ENCODE data around the gene SNAP23.
A peak's percentile ranks its signal among the peaks of the same experiment; 100 is the strongest.
"Not testable (repeated sequence)": the region's sequence is repeated elsewhere in the genome, so short reads cannot be mapped to it uniquely, and the experiment has no call there.

The SNAP23 gene

GRCh38 chr15:42549032-42549491, 53.6 kb downstream of the SNAP23 start:
- H3K27ac ChIP-seq, result peak overlapping the region; percentile 76
- H3K4me2 ChIP-seq (ENCODE audit: low read length), result peak overlapping the region; percentile 87
- H3K36me3 ChIP-seq (ENCODE audit: control insufficient read depth, insufficient read depth, low read length), result no peaks in the 10 kb centered on the region
- no peak overlapping the region for H3K9ac ChIP-seq
- TF ChIP-seq CTCF (IDR thresholded peaks at IDR 0.05), result no peak
- H3K9me3 ChIP-seq (ENCODE audit: control insufficient read depth, low read length), result no peaks in the 10 kb centered on the region
- peaks cover 2% of the 10 kb centered on the region for H3K4me1 ChIP-seq
- H2AFZ ChIP-seq, result peak overlapping the region; percentile 67
- H3K79me2 ChIP-seq, result peaks cover 3% of the 10 kb centered on the region
- no peaks in the 10 kb centered on the region for H3K27me3 ChIP-seq (ENCODE audit: control insufficient read depth, insufficient read depth, low read length)
- H3K4me3 ChIP-seq (ENCODE audit: low read depth, low read length), result peak overlapping the region; percentile 97

GRCh38 chr15:42549741-42550392, 54.4 kb downstream of the SNAP23 start:
- Histone ChIP-seq H3K4me1 (peaks cover 2% of the 10 kb centered on the region), H2AFZ (no peak overlapping the region), H3K4me3 (ENCODE audit: low read depth, low read length) (no peak overlapping the region), H3K27me3 (ENCODE audit: control insufficient read depth, insufficient read depth, low read length) (no peaks in the 10 kb centered on the region), H3K4me2 (ENCODE audit: low read length) (no peak overlapping the region), H3K9me3 (ENCODE audit: control insufficient read depth, low read length) (no peaks in the 10 kb centered on the region), H3K79me2 (peaks cover 3% of the 10 kb centered on the region), H3K9ac (no peak overlapping the region), H3K27ac (no peak overlapping the region), H3K36me3 (ENCODE audit: control insufficient read depth, insufficient read depth, low read length) (no peaks in the 10 kb centered on the region)
- TF ChIP-seq CTCF (IDR thresholded peaks at IDR 0.05), result no peak

DNA sequence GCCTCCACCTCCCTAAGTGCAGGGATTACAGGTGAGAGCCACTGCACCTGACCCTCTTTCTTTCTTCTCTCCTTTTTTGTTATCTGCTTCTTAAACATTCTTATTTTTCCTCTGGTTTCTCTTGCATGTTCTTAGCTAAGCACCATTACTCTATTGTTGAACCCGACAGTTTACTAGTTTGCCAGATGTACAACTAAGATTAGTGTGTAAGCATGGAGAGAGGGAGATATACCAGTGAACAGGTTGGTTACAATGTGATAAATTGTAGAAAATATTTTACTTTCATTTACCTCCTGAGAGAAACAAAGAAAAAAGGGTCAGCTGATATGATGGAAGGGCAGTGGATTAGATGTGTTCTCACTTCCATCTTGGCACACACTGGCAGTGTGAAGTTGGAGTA, 58.1 kb downstream of the SNAP23 start:
- Histone ChIP-seq H3K27ac (no peak overlapping the region), H3K4me2 (ENCODE audit: low read length) (no peak overlapping the region), H3K9me3 (ENCODE audit: control insufficient read depth, low read length) (no peaks in the 10 kb centered on the region), H3K9ac (no peak overlapping the region), H2AFZ (no peak overlapping the region), H3K27me3 (ENCODE audit: control insufficient read depth, insufficient read depth, low read length) (no peaks in the 10 kb centered on the region), H3K36me3 (ENCODE audit: control insufficient read depth, insufficient read depth, low read length) (no peaks in the 10 kb centered on the region), H3K4me1 (no peaks in the 10 kb centered on the region), H3K79me2 (no peaks in the 10 kb centered on the region), H3K4me3 (ENCODE audit: low read depth, low read length) (no peak overlapping the region)
- TF ChIP-seq CTCF (IDR thresholded peaks at IDR 0.05), result no peak

DNA sequence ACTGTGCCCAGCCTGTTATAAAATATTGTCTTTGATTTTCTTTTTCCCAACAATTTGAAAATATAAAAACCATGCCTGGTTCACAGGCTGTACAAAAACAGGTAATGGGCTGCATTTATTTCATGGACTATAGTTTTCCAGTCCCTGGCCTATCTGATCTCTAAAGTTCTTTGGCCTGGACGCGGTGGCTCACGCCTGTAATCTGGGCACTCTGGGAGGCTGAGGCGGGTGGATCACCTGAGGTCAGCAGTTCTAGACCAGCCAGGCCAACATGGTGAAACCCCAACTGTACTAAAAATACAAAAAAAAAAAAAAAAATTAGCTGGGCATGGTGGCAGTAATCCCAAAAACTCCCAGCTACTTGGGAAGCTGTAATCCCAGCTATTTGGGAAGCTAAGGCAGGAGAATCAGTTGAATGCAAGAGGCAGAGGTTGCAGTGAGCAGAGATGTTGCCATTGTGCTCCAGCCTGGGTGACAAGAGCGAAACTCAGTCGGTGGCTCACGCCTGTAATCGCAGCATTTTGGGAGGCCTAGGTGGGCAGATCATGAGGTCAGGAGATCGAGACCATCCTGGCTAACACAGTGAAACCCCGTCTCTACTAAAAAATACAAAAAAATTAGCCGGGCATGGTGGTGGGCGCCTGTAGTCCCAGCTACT, 61.2 kb downstream of the SNAP23 start:
- H3K4me3 ChIP-seq (ENCODE audit: low read depth, low read length); H3K27ac ChIP-seq; H3K4me1 ChIP-seq; H3K9ac ChIP-seq; H3K27me3 ChIP-seq (ENCODE audit: control insufficient read depth, insufficient read depth, low read length); H3K9me3 ChIP-seq (ENCODE audit: control insufficient read depth, low read length); H3K4me2 ChIP-seq (ENCODE audit: low read length); H3K36me3 ChIP-seq (ENCODE audit: control insufficient read depth, insufficient read depth, low read length); H2AFZ ChIP-seq; H3K79me2 ChIP-seq: not testable (repeated sequence)

DNA sequence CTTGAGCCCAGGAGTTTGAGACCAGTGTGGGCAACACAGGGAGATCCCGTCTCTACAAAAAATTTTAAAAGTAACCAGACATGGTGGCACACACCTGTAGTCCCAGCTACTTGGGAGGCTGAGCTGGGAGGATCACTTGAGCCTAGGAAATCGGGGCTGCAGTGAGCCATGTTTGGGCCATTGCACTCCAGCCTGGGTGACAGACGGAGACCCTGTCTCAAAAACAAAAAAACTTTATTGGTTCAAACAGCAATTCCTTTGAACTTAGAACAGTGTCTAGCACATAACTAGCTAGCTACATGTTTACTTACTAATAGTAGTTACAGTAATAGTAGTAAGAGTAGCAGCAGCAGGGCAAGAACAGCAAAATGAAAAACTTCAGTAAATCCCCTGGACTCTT, 63.3 kb downstream of the SNAP23 start:
- H3K4me3 ChIP-seq (ENCODE audit: low read depth, low read length), result no peak overlapping the region

More for the DNA sequence above, 63.3 kb downstream of the SNAP23 start:
- Histone ChIP-seq H3K36me3 (ENCODE audit: control insufficient read depth, insufficient read depth, low read length) (no peaks in the 10 kb centered on the region), H3K79me2 (no peaks in the 10 kb centered on the region), H3K27me3 (ENCODE audit: control insufficient read depth, insufficient read depth, low read length) (no peaks in the 10 kb centered on the region), H3K9me3 (ENCODE audit: control insufficient read depth, low read length) (no peaks in the 10 kb centered on the region), H2AFZ (no peak overlapping the region), H3K4me1 (no peaks in the 10 kb centered on the region), H3K4me2 (ENCODE audit: low read length) (no peak overlapping the region), H3K9ac (no peak overlapping the region), H3K27ac (no peak overlapping the region)
- no peak for TF ChIP-seq CTCF (IDR thresholded peaks at IDR 0.05)
